GM04504 (cell line): ENCODE data around the gene B3GALT4.
"Not testable (repeated sequence)": the region's sequence is repeated elsewhere in the genome, so short reads cannot be mapped to it uniquely, and the experiment has no call there.

Experiments
- DNase-seq: peaks from one replicate; pipeline ENCODE4 v3.0.0-alpha.2; 2012; ENCODE audit warnings: low read depth

The B3GALT4 gene

GRCh38 chr6:33276864-33277662 lies at the start of gene B3GALT4:
Gene B3GALT4, plus strand, starts transcription at chr6:33277123. Its CDS starts 297 bp downstream, at chr6:33277420.
- peak; percentile 32 for DNase-seq

GRCh38 chr6:33235221-33235634 lies 41.7 kb upstream of the B3GALT4 start:
- DNase-seq: no peak

GRCh38 chr6:33236328-33236727 lies 40.6 kb upstream of the B3GALT4 start:
- DNase-seq: no peak

- DNase-seq: no peak
Observed at GRCh38 chr6:33236852-33237251, 40.1 kb upstream of the B3GALT4 start.

- no peak for DNase-seq
Observed at GRCh38 chr6:33237741-33238140, 39.2 kb upstream of the B3GALT4 start.

GRCh38 chr6:33241968-33242367 lies 35.0 kb upstream of the B3GALT4 start:
- DNase-seq: no peak

- no peak for DNase-seq
Observed at GRCh38 chr6:33243476-33243875, 33.4 kb upstream of the B3GALT4 start.

GRCh38 chr6:33247977-33248642 lies 28.8 kb upstream of the B3GALT4 start:
- DNase-seq: peak; percentile 71

GRCh38 chr6:33248643-33248931 lies 28.3 kb upstream of the B3GALT4 start:
- no peak for DNase-seq

- DNase-seq: peak; percentile 99
Observed at GRCh38 chr6:33248932-33249731, 27.8 kb upstream of the B3GALT4 start.

DNA sequence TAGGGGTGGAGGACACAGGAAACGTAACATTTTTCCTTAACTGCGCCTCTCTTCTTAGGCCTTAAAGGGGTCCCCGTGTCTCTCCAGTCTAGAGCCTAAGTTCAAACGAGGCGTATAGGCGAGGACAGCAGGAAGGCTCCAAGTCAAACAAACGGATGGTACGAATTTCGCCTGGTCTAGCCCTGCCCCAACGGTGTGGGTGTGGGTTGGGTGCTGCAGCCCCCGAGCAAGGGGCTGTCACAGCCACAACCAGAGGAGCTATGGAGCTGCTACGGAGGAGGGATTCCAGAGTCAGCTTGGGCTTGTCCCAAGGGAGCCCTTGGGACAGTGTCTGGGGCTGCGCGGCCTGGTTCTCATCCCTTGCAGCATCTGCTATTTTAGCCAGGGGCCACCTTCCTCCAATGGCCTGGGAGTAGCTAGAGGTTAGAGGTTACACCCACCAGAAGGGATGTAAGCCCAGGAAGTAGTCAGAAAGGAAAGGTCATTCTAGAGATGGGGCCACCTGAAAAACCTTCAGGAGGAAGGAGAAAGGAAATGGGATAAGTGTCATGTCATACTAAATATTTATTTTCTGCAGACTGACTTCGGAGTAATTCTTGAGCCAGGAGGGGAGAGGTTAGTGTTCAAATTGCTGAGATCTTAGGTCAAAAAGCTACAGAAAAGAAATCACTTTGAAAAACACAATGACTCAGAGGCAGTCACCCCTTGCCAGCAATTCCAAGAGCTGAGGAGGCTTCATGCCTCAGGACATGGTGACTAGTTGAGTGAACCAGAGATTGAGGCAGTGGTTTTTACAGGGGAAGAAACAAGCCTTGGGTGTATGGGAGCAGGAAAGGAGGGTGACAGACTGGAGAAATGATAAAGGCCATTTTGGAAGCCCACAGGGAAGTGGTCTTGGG lies 26.9 kb upstream of the B3GALT4 start:
- DNase-seq: peak; percentile 72

GRCh38 chr6:33250731-33251130 lies 26.2 kb upstream of the B3GALT4 start:
- no peak for DNase-seq

- no peak for DNase-seq
Observed at GRCh38 chr6:33251395-33252012, 25.4 kb upstream of the B3GALT4 start.

- no peak for DNase-seq
Observed at GRCh38 chr6:33252759-33253158, 24.2 kb upstream of the B3GALT4 start.

DNA sequence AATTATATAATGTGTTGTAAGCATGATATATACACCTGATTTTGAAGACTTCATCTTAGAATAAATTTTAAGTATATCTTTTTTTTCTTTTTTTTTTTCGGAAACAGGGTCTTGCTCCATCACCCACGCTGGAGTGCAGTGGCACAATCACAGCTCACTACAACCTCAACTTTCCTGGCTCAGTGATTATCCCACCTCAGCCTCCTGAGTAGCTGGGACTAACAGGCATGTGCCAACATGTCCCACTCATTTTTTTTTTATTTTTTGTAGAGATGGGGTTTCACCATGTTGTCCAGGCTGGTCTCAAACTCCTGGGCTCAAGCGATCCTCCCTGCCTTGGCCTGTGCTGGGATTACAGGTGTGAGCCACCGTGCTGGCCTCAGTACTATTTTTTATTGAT lies 22.3 kb upstream of the B3GALT4 start:
- DNase-seq: no peak

- no peak for DNase-seq
Observed at GRCh38 chr6:33259032-33259431, 17.9 kb upstream of the B3GALT4 start.

DNA sequence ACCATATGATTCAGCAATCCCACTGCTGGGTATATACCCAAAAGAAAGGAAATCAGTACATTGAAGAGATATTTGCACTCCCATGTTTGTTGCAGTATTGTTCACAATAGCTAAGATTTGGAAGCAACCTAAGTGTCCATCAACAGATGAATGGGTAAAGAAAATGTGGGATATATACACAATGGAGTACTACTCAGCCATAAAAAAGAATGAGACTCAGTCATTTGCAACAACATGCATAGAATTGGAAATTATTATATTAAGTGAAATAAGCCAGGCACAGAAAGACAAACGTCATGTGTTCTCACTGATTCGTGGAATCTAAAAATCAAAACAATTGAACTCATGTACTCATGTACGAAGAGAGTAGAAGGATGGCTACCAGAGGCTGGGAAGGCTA lies 14.4 kb upstream of the B3GALT4 start:
- DNase-seq: not testable (repeated sequence)

GRCh38 chr6:33264015-33264414 lies 12.9 kb upstream of the B3GALT4 start:
- no peak for DNase-seq

DNA sequence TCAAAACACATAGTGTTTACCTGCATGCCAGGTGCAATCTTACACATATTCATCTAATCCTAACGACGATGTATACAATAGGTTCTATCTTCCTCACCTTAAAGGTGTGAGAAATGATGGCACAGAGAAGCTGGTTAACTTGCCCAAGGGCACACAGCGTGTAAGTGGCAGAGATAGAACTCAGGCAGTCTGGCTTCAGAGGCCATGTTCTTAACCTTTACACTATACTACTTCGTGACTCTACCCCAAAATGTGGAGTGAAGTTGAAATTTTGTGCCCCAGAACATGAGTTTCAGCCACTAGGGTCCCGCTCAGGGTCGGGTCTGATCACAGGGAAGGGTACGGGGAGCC lies 5.8 kb upstream of the B3GALT4 start:
- no peak for DNase-seq

- peak; percentile 98 for DNase-seq
Observed at GRCh38 chr6:33271468-33272274, 5.3 kb upstream of the B3GALT4 start, which contains the start of the genes RPS18 and VPS52. Gene RPS18, plus strand, starts transcription at chr6:33272075. Its CDS starts 45 bp downstream, at chr6:33272120. Gene VPS52, minus strand, starts transcription at chr6:33271876. Its CDS starts 201 bp downstream, at chr6:33271675.
